Measurements from ENCODE around the gene RFX4.

The RFX4 gene

DNA sequence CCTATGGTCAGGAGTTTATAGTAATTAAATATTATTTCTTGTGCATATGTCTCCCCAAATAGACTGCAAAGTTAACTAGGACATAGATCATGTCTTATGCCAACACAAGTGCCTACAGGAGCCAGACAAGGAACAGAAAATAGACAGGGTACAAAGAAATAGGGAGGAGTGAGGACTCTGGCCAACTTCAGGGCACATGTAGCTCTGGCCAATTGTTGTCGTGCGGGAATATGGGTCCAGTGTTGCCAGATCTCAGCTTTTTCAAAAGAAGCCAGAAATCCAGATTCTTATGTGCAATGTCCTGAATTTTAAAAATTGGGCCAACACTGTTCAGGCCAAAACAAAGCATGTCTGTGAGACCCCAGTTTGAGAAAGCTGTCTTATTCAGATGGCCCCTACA, 68.7 kb downstream of the RFX4 start:
- TF ChIP-seq SPI1 (IDR thresholded peaks at IDR 0.05; ENCODE audit: borderline replicate concordance, low read depth) = no peak
- TF ChIP-seq, protein P1, sequence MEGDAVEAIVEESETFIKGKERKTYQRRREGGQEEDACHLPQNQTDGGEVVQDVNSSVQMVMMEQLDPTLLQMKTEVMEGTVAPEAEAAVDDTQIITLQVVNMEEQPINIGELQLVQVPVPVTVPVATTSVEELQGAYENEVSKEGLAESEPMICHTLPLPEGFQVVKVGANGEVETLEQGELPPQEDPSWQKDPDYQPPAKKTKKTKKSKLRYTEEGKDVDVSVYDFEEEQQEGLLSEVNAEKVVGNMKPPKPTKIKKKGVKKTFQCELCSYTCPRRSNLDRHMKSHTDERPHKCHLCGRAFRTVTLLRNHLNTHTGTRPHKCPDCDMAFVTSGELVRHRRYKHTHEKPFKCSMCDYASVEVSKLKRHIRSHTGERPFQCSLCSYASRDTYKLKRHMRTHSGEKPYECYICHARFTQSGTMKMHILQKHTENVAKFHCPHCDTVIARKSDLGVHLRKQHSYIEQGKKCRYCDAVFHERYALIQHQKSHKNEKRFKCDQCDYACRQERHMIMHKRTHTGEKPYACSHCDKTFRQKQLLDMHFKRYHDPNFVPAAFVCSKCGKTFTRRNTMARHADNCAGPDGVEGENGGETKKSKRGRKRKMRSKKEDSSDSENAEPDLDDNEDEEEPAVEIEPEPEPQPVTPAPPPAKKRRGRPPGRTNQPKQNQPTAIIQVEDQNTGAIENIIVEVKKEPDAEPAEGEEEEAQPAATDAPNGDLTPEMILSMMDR (IDR thresholded peaks at IDR 0.05; ENCODE audit: insufficient read depth, low read length) = no peak
- TF ChIP-seq, protein P2, sequence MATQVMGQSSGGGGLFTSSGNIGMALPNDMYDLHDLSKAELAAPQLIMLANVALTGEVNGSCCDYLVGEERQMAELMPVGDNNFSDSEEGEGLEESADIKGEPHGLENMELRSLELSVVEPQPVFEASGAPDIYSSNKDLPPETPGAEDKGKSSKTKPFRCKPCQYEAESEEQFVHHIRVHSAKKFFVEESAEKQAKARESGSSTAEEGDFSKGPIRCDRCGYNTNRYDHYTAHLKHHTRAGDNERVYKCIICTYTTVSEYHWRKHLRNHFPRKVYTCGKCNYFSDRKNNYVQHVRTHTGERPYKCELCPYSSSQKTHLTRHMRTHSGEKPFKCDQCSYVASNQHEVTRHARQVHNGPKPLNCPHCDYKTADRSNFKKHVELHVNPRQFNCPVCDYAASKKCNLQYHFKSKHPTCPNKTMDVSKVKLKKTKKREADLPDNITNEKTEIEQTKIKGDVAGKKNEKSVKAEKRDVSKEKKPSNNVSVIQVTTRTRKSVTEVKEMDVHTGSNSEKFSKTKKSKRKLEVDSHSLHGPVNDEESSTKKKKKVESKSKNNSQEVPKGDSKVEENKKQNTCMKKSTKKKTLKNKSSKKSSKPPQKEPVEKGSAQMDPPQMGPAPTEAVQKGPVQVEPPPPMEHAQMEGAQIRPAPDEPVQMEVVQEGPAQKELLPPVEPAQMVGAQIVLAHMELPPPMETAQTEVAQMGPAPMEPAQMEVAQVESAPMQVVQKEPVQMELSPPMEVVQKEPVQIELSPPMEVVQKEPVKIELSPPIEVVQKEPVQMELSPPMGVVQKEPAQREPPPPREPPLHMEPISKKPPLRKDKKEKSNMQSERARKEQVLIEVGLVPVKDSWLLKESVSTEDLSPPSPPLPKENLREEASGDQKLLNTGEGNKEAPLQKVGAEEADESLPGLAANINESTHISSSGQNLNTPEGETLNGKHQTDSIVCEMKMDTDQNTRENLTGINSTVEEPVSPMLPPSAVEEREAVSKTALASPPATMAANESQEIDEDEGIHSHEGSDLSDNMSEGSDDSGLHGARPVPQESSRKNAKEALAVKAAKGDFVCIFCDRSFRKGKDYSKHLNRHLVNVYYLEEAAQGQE (IDR thresholded peaks at IDR 0.05; ENCODE audit: insufficient replicate concordance, low read depth) = no peak
- no peak for TF ChIP-seq GABPA (IDR thresholded peaks at IDR 0.05; ENCODE audit: low read depth)
- TF ChIP-seq POLR2AphosphoS5 (IDR thresholded peaks at IDR 0.05; ENCODE audit: low read depth) = no peak
- DNase-seq (ENCODE audit: low read depth in 1 of 2, low spot score in 1 of 2) = no peak

DNA sequence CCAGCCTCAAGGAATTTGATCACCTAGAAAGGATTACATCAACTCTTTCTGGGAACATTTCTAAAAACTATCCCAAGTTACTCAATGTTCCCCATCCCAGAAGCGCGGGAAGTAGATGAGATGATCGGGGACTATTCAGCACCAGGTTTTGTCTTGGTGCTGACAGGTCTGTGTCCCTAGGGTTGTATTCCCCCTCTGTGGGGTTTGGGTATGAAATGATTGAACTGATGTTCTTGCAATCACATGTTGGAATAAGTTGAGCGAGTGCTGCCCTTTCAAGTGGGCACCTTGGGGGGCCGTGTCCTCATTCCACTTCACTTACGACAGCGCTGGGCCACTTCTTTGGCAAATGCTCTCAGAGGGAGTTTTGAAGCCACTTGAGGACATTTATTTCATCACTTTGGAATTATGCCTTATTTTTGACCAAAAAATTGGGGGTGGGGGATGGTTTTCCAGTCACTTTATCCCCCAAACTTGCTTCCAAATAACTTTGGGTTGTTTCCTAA, 69.8 kb downstream of the RFX4 start:
- TF ChIP-seq GABPA (IDR thresholded peaks at IDR 0.05; ENCODE audit: low read depth) (no peak), SPI1 (IDR thresholded peaks at IDR 0.05; ENCODE audit: borderline replicate concordance, low read depth) (no peak), POLR2AphosphoS5 (IDR thresholded peaks at IDR 0.05; ENCODE audit: low read depth) (no peak)
- TF ChIP-seq, protein P1 (IDR thresholded peaks at IDR 0.05; ENCODE audit: insufficient read depth, low read length) = no peak
- TF ChIP-seq, protein P2 (IDR thresholded peaks at IDR 0.05; ENCODE audit: insufficient replicate concordance, low read depth) = no peak
- no peak overlapping the region for H3K4me3 ChIP-seq (replicated peaks; ENCODE audit: insufficient read depth, low read length)
- no peak for DNase-seq (ENCODE audit: low read depth in 1 of 2, low spot score in 1 of 2)
- H3K27me3 ChIP-seq (ENCODE audit: insufficient read depth, poor library complexity, severe bottlenecking) = no peaks in the 10 kb centered on the region
- H3K27ac ChIP-seq (replicated peaks) = no peak overlapping the region

More for the DNA sequence above, 68.7 kb downstream of the RFX4 start:
- H3K27me3 ChIP-seq (ENCODE audit: insufficient read depth, poor library complexity, severe bottlenecking) = no peaks in the 10 kb centered on the region
- no peak overlapping the region for H3K27ac ChIP-seq (replicated peaks)
- no peak overlapping the region for H3K4me3 ChIP-seq (replicated peaks; ENCODE audit: insufficient read depth, low read length)

DNA sequence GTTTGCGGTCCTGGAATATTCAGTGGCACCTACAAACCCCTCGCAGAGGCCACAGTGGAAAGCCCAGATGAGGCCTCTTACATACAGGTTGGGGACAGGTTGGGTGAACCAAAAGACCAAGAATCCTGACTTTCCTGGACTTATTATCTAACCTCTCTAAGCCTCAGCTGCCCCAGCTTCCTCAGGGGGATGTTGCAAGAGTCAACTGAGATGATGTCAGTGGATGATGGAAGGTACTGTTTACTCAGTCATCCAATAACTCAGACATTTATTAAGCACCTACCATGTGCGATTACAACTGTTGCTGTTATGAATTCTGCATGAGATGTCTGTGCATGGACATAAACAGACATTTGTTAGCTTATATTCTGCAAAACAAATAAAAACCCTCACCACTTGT, 72.8 kb downstream of the RFX4 start:
- H3K27ac ChIP-seq (replicated peaks) = no peak overlapping the region
- no peak overlapping the region for H3K4me3 ChIP-seq (replicated peaks; ENCODE audit: insufficient read depth, low read length)
- no peak for TF ChIP-seq SPI1 (IDR thresholded peaks at IDR 0.05; ENCODE audit: borderline replicate concordance, low read depth)
- H3K27me3 ChIP-seq (ENCODE audit: insufficient read depth, poor library complexity, severe bottlenecking) = no peaks in the 10 kb centered on the region
- DNase-seq (ENCODE audit: low read depth in 1 of 2, low spot score in 1 of 2) = no peak

DNA sequence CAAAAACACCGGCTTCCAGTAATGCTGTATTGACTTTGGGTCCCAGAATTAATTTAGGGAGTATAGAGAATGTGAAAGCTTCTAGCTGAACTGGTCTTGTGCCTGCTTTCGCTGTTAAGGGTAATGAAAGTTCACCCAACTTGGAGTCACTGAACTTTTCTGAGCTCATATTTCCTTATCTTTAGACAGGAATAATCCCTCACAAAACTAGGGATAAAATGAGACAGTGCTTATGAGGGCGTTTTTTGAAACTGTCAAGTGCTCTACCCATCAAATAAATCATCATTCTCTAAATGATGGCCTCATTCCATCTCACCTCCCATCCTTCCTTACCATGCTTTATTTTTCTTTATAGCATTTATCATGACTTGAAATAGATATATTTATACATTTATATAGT, 74.7 kb downstream of the RFX4 start:
- TF ChIP-seq SPI1 (IDR thresholded peaks at IDR 0.05; ENCODE audit: borderline replicate concordance, low read depth) (no peak), GABPA (IDR thresholded peaks at IDR 0.05; ENCODE audit: low read depth) (no peak), POLR2AphosphoS5 (IDR thresholded peaks at IDR 0.05; ENCODE audit: low read depth) (no peak)
- TF ChIP-seq, protein P2 (IDR thresholded peaks at IDR 0.05; ENCODE audit: insufficient replicate concordance, low read depth) = no peak
- TF ChIP-seq, protein P1 (IDR thresholded peaks at IDR 0.05; ENCODE audit: insufficient read depth, low read length) = no peak
- DNase-seq (ENCODE audit: low read depth in 1 of 2, low spot score in 1 of 2) = no peak
- no peaks in the 10 kb centered on the region for H3K27me3 ChIP-seq (ENCODE audit: insufficient read depth, poor library complexity, severe bottlenecking)
- H3K27ac ChIP-seq (replicated peaks) = no peak overlapping the region
- H3K4me3 ChIP-seq (replicated peaks; ENCODE audit: insufficient read depth, low read length) = no peak overlapping the region

Data from HL-60 (cell line).